AG09319 (cell line): Measurements from ENCODE around the gene PRKCD.

Source experiments
- DNase-seq: peaks from one replicate; pipeline ENCODE4 v3.0.0-alpha.2; 2010; ENCODE audit warnings: low read depth; ENCODE audit errors: extremely low read depth
- TF ChIP-seq, protein P1 (sequence below): IDR thresholded peaks from 2 replicates; pipeline ENCODE4 v1.5.1; 2011; ENCODE audit warnings: low read depth, mild to moderate bottlenecking, inconsistent platforms, low read length, moderate library complexity

PRKCD gene

DNA sequence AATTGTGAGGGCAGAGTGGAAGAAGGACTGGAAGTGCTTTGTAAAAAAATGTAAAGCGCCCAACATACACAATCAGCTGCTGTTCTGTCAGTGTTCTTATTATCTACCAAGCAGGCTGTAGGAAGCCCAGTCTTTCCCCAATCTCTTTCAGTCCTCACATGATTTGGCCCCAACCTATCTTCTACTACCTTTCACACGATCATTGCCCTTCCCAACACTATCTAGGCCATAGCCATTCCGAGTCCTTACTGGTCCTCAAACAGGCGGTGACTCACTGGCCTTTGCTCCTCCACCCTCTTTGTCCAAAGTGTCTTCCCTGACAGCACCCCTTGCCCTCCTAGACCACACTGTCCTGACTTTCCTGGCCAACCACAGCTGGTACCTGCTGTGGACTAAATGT lies 29.9 kb upstream of the PRKCD start:
- DNase-seq: no peak
- TF ChIP-seq, protein P1, sequence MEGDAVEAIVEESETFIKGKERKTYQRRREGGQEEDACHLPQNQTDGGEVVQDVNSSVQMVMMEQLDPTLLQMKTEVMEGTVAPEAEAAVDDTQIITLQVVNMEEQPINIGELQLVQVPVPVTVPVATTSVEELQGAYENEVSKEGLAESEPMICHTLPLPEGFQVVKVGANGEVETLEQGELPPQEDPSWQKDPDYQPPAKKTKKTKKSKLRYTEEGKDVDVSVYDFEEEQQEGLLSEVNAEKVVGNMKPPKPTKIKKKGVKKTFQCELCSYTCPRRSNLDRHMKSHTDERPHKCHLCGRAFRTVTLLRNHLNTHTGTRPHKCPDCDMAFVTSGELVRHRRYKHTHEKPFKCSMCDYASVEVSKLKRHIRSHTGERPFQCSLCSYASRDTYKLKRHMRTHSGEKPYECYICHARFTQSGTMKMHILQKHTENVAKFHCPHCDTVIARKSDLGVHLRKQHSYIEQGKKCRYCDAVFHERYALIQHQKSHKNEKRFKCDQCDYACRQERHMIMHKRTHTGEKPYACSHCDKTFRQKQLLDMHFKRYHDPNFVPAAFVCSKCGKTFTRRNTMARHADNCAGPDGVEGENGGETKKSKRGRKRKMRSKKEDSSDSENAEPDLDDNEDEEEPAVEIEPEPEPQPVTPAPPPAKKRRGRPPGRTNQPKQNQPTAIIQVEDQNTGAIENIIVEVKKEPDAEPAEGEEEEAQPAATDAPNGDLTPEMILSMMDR: no peak

DNA sequence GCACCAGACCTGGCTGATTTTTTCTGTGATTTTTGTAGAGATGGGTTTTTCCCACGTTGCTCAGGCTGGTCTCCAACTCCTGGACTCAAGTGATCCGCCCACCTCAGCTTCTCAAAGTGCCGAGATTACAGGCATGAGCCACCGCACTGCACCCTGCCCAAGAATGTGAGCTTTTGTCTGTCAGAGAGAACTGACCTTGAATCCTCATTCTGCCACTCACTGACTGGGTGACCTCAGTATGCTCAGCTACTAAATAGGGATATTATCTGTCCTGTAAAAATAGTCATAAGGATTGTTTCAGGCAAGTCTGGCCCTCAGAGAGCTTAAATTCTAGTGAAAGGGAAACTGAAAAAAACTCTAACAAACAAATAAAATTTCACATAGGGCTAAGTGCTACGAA lies 28.7 kb upstream of the PRKCD start:
- TF ChIP-seq, protein P1: no peak

DNA sequence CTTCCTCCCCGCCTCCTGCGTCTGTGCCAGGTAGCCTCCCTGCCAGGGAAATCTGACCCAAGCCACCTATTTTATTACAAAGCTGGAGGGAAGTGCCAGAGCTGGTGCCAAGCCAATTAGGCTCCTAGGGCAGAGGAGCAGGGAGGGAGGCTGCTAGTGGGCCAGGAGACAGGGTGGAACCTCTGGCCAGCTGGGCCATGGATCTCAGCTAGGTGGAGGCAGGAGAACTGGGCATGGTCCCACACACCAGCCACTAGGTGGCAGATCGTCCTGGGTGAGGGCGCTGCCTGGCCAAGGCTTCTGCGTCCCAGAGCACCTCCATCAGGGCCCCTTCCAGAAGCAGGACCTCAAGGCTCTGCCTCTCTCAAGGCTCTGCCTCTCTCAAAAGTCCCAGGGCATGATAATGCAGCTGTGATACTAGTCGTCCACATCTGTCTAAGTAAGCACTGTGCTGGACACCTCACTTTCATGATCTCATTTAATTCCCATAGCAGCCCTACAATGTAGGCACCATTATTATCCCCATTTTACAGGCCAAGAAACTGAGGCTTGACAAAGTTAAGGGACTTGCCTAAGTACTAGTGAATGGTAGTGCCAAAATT lies 26.3 kb upstream of the PRKCD start:
- peak; percentile 43 for DNase-seq
- TF ChIP-seq, protein P1: peak; percentile 78

More for the DNA sequence above, 28.7 kb upstream of the PRKCD start:
- DNase-seq: no peak

DNA sequence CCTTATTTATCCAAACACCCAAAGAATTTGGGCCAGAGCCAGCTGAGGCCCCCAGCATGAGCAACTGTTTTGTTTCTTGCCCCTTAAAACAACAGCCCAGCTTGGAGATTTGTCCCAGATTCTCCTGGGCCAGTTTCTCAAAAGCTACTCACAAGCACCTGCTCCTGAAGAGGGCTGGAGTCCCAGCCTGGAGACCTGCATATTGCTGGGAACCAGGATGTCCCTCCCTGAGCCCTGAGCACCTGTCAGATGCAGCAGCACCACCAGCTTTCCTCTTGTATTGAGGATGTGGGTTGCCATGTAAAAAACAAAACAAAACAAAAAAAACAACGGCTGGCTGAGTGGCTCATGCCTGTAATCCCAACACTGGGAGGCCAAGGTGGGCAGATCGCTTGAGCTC lies 23.8 kb upstream of the PRKCD start:
- TF ChIP-seq, protein P1: no peak
- no peak for DNase-seq

DNA sequence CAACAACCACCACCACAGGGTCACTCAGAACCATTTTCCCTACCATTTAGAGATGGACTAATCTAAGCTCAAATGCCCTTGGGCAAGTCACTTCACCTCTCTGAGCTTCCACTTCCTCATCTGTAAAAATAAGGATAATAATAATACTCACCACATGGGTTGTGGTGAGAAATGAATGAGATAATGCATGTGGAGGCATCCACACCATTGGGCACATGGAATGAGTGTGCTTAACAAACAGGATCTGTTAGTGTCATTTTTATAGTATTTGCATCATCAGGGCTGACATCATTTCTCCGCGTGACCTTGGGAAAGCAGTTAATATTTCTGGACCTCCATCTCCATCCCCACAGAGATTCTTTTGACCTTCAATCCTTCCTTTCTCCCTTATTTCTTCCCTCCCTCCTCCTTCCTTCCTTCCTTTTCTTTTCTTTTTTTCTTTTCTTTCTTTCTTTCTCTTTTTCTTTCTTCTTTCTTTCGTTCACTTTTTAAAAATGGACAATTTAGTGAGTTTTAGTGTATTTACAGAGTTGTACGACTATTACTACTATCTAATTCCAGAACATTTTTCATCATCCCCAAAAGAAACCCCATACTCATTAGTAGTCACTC lies 23.1 kb upstream of the PRKCD start:
- DNase-seq: no peak
- TF ChIP-seq, protein P1: no peak

DNA sequence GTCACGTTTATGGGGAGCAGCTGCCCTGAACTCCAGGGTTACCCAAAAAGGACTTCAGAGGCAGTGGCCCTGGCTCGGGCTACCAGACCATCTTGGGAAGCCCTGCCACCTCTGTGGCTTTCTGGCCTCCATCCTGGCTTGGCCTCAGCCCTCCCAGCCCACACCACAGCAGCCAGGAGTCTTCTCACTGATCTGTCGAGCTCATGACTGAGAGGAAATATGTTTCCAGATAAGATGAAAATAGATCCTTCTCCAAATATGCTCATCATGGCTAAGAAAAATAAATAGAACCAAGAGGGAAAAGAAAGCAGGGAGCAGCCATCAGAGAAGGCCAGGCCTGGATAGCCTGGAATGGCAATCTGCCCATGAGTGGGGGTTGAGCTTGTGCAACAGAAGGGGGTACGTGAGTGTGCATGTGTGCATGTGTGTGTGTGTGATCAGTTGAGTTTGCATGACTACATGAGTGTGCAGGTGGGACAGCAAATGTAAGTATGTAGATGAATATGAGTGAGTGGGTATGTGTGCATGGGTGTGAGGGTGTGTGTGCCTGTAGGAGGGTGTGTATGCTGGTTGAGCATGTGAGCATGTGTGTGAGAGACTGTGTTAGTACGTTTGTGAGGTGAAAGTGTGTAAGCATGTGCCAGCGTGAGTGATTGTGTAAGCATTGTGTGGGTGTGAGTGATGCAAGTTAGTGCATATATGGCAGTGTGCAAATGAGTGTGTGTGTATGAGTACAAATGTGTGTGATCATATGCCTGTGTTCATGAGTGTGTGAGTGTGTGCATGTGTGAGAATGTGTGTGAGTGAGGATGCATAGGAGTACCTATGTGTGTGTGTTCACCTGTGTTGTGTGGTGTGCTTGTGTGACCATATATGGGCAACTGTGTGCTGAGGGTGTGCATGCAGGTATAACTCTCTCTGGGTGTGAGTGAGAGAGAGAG lies 20.8 kb upstream of the PRKCD start:
- TF ChIP-seq, protein P1: no peak
- DNase-seq: no peak
